ENCODE measurements around the gene FBXL7.

- TF ChIP-seq JUN (IDR thresholded peaks at IDR 0.05; ENCODE audit: borderline replicate concordance, insufficient read depth, insufficient read length, low read depth): no peak
- TF ChIP-seq POLR2AphosphoS5 (IDR thresholded peaks at IDR 0.05; ENCODE audit: insufficient read depth, low read depth, low read length): no peak
- no peak for TF ChIP-seq CTCF (IDR thresholded peaks at IDR 0.05; ENCODE audit: extremely low read depth in 1 of 2, insufficient read depth in 1 of 2, low read depth in 1 of 2, low read length in 2 of 2)
- no peak for TF ChIP-seq MAX (IDR thresholded peaks at IDR 0.05; ENCODE audit: insufficient read depth, insufficient read length)
- no peak for TF ChIP-seq POLR2A (IDR thresholded peaks at IDR 0.05; ENCODE audit: low read depth, low read length)
- no peak for TF ChIP-seq EZH2 (IDR thresholded peaks at IDR 0.05; ENCODE audit: borderline replicate concordance, low read depth, low read length, severe bottlenecking)
- TF ChIP-seq MYC (IDR thresholded peaks at IDR 0.05; ENCODE audit: low read depth, low read length): no peak
Observed at GRCh38 chr5:15500325-15501001, 483 bp downstream of the FBXL7 start.

All from endothelial cell of umbilical vein (primary cell).